HG03457 (cell line): ENCODE measurements around the gene SLC37A3.
"Not testable (repeated sequence)": the region's sequence is repeated elsewhere in the genome, so short reads cannot be mapped to it uniquely, and the experiment has no call there.

Source experiments
- ATAC-seq: cut with Tn5 transposase; IDR thresholded peaks from one replicate; pipeline ENCODE4 v1.9.1; 2021; ENCODE audit warnings: moderate number of reproducible peaks; ENCODE audit not compliant: unreplicated experiment

SLC37A3 gene

GRCh38 chr7:140397784-140398750 is at the start of gene SLC37A3:
Gene SLC37A3 (minus strand): TSS chr7:140398530. CDS start chr7:140382526, 16,004 bp downstream.
- peak; percentile 95 for ATAC-seq

GRCh38 chr7:140447841-140448240 is 49.5 kb upstream of the SLC37A3 start:
- no peak for ATAC-seq

- no peak for ATAC-seq
Measured at GRCh38 chr7:140446467-140446866, 48.1 kb upstream of the SLC37A3 start.

- ATAC-seq, result no peak
Measured at GRCh38 chr7:140441519-140441918, 43.2 kb upstream of the SLC37A3 start.

- ATAC-seq, result no peak
Measured at GRCh38 chr7:140440593-140440992, 42.3 kb upstream of the SLC37A3 start.

- no peak for ATAC-seq
Measured at GRCh38 chr7:140439359-140439758, 41.0 kb upstream of the SLC37A3 start.

- ATAC-seq, result no peak
Measured at GRCh38 chr7:140435252-140435895, 37.0 kb upstream of the SLC37A3 start.

- no peak for ATAC-seq
Measured at GRCh38 chr7:140433396-140433795, 35.1 kb upstream of the SLC37A3 start.

- ATAC-seq, result no peak
Measured at GRCh38 chr7:140426130-140426529, 27.8 kb upstream of the SLC37A3 start.

- no peak for ATAC-seq
Measured at GRCh38 chr7:140425718-140426117, 27.4 kb upstream of the SLC37A3 start.

GRCh38 chr7:140423501-140423900 is 25.2 kb upstream of the SLC37A3 start:
- ATAC-seq, result no peak

- no peak for ATAC-seq
Measured at GRCh38 chr7:140421521-140421920, 23.2 kb upstream of the SLC37A3 start.

GRCh38 chr7:140418653-140419052 is 20.3 kb upstream of the SLC37A3 start:
- ATAC-seq, result no peak

GRCh38 chr7:140418156-140418472 is 19.8 kb upstream of the SLC37A3 start:
- not testable (repeated sequence) for ATAC-seq

GRCh38 chr7:140417456-140418155 is 19.3 kb upstream of the SLC37A3 start:
- no peak for ATAC-seq

GRCh38 chr7:140416560-140416959 is 18.2 kb upstream of the SLC37A3 start:
- ATAC-seq, result no peak

GRCh38 chr7:140415816-140416215 is 17.5 kb upstream of the SLC37A3 start:
- ATAC-seq, result not testable (repeated sequence)

GRCh38 chr7:140415361-140415760 is 17.0 kb upstream of the SLC37A3 start:
- ATAC-seq, result no peak

- no peak for ATAC-seq
Measured at GRCh38 chr7:140404565-140405065, 6.3 kb upstream of the SLC37A3 start.

GRCh38 chr7:140403878-140404564 is 5.7 kb upstream of the SLC37A3 start, which contains the start of gene RAB19:
Gene RAB19 (plus strand): TSS chr7:140404058. CDS start chr7:140407647, 3,589 bp downstream.
- ATAC-seq, result no peak
